K562 (cell line): Measurements from ENCODE around the gene HSPB1. TPM values are rescaled to one million over a fixed set of nuclear protein-coding genes. Genes with fewer than 3 reads are reported as not detected.
A peak's percentile ranks its signal among the peaks of the same experiment; 100 is the strongest.

ENCODE experiments used
- CREB1 ChIP-seq, 2 experiments: sonication (generic) in 1 of 2; formaldehyde crosslinking in 1 of 2; IDR thresholded peaks; 2 replicates each; pipeline versions ENCODE4 v1.6.1 to v1.8.0; 2012 to 2022; ENCODE audit warnings: inconsistent platforms in 1 of 2, mild to moderate bottlenecking in 1 of 2, missing genetic modification reagents in 1 of 2, moderate library complexity in 1 of 2
- ETV6 ChIP-seq, 3 experiments: fragments of 150-350 bp in 1 of 3; sonication (generic) in 1 of 3; formaldehyde crosslinking in 1 of 3; IDR thresholded peaks; 2 replicates each; pipeline versions ENCODE4 v1.6.1 to v1.8.0; 2014 to 2022; ENCODE audit warnings: borderline replicate concordance in 2 of 3, low read depth in 2 of 3, antibody characterized with exemption in 1 of 3, low read length in 1 of 3, mild to moderate bottlenecking in 1 of 3, missing genetic modification reagents in 1 of 3
- EWSR1 ChIP-seq: fragments of 450-650 bp; IDR thresholded peaks from 2 replicates; pipeline ENCODE4 v1.6.1; 2018; ENCODE audit warnings: borderline replicate concordance, mild to moderate bottlenecking, low read depth, moderate library complexity; ENCODE audit not compliant: partially characterized antibody
- GABPA ChIP-seq: fragments of 200-800 bp; sonication (Bioruptor generic); conservative IDR thresholded peaks from 2 replicates; pipeline ENCODE4 v1.6.1; 2016; ENCODE audit warnings: low read depth, missing genetic modification characterization, missing compliant biosample characterization
- HEY1 ChIP-seq: fragments of 250-450 bp; sonication (Bioruptor Pico); IDR thresholded peaks from 2 replicates; pipeline ENCODE4 v1.5.0; 2020; ENCODE audit warnings: mild to moderate bottlenecking, moderate library complexity, borderline replicate concordance
- MAZ ChIP-seq, 2 experiments: fragments of 450-650 bp in 1 of 2; sonication (generic) in 1 of 2; formaldehyde crosslinking; IDR thresholded peaks in 1 of 2; conservative IDR thresholded peaks in 1 of 2; 2 replicates each; pipeline versions ENCODE4 v1.4.0 to v1.5.0; 2020; ENCODE audit warnings: mild to moderate bottlenecking in 1 of 2, missing genetic modification reagents in 1 of 2
- MTA3 ChIP-seq: fragments of 450-650 bp; formaldehyde crosslinking; IDR thresholded peaks from 2 replicates; pipeline ENCODE4 v1.6.1; 2017; ENCODE audit warnings: mild to moderate bottlenecking, borderline replicate concordance
- NBN ChIP-seq: fragments of 450-650 bp; IDR thresholded peaks from 2 replicates; pipeline ENCODE4 v1.6.1; 2016; ENCODE audit warnings: low read depth, mild to moderate bottlenecking
- NFXL1 ChIP-seq: fragments of 450-650 bp; formaldehyde crosslinking; IDR thresholded peaks from 2 replicates; pipeline ENCODE4 v1.4.0; 2021; ENCODE audit warnings: mild to moderate bottlenecking
- OTX1 ChIP-seq: fragments of 450-650 bp; formaldehyde crosslinking; IDR thresholded peaks from 2 replicates; pipeline ENCODE4 v1.4.0; 2022; ENCODE audit warnings: mild to moderate bottlenecking
- POLR2A ChIP-seq: fragments of 450-650 bp; conservative IDR thresholded peaks from 2 replicates; pipeline ENCODE4 v1.6.1; 2016
- RBBP5 ChIP-seq: fragments of 200-600 bp; sonication (generic); IDR thresholded peaks from 2 replicates; pipeline ENCODE4 v1.6.1; 2012; ENCODE audit warnings: borderline replicate concordance, mild to moderate bottlenecking, low read length, control low read depth, inconsistent platforms; ENCODE audit not compliant: insufficient read depth, poor library complexity, severe bottlenecking
- RFX5 ChIP-seq: IDR thresholded peaks from 2 replicates; pipeline ENCODE4 v1.6.1; 2011; ENCODE audit warnings: low read depth, mild to moderate bottlenecking, improper control_type of control experiment, low read length
- SETDB1 ChIP-seq: IDR thresholded peaks from one replicate; pipeline ENCODE4 v1.6.1; 2012; ENCODE audit warnings: low read length, control low read depth, inconsistent platforms
- THRAP3 ChIP-seq: fragments of 450-650 bp; IDR thresholded peaks from 2 replicates; pipeline ENCODE4 v1.6.1; 2016; ENCODE audit warnings: mild to moderate bottlenecking, inconsistent platforms, borderline replicate concordance
- TSC22D4 ChIP-seq: fragments of 450-650 bp; IDR thresholded peaks from 2 replicates; pipeline ENCODE4 v1.6.1; 2016; ENCODE audit warnings: missing genetic modification characterization, missing biosample characterization, control low read depth
- ZFP1 ChIP-seq: fragments of 450-650 bp; formaldehyde crosslinking; IDR thresholded peaks from 2 replicates; pipeline ENCODE4 v1.4.0; 2020; ENCODE audit warnings: mild to moderate bottlenecking, mixed read lengths
- ZNF217 ChIP-seq: sonication (generic); formaldehyde crosslinking; IDR thresholded peaks from 2 replicates; pipeline ENCODE4 v1.8.0; 2022; ENCODE audit warnings: mild to moderate bottlenecking, missing genetic modification reagents
- ZNF24 ChIP-seq: fragments of 450-650 bp; IDR thresholded peaks from 2 replicates; pipeline ENCODE4 v1.6.1; 2016
- ZNF347 ChIP-seq: fragments of 450-650 bp; formaldehyde crosslinking; IDR thresholded peaks from 2 replicates; pipeline ENCODE4 v1.4.0; 2020; ENCODE audit warnings: low read depth, mild to moderate bottlenecking, moderate library complexity
- ZNF408 ChIP-seq: fragments of 250-450 bp; sonication (Bioruptor Pico); IDR thresholded peaks from 2 replicates; pipeline ENCODE4 v1.4.0; 2020; ENCODE audit warnings: low read depth, mild to moderate bottlenecking, moderate library complexity
- ZNF707 ChIP-seq: fragments of 250-450 bp; sonication (Bioruptor Pico); conservative IDR thresholded peaks from 2 replicates; pipeline ENCODE4 v1.8.0; 2022; ENCODE audit warnings: inconsistent platforms, mild to moderate bottlenecking, moderate library complexity
- polyA plus RNA-seq, 8 experiments: library from polyadenylated mRNA; depleted of rRNA in 4 of 8; stranded (reverse) in 5 of 8; unstranded in 3 of 8; fragments of >200 nt; fragmentation: Nextera tagmentation in 2 of 8; fragmentation: Illumina TruSeq in 1 of 8; extraction: Ambion mirVana in 2 of 8; extraction: Trizol in 1 of 8; gene quantifications; 2 replicates each; pipeline versions ENCODE4 v1.2.1 to v1.2.3, GENCODE V29; 2011 to 2014; ENCODE audit warnings: inconsistent platforms in 1 of 8, missing spikeins in 1 of 8
- total RNA-seq, 7 experiments: library from RNA; depleted of rRNA in 6 of 7; stranded (reverse); fragments of >200 nt in 6 of 7; fragmentation: Illumina TruSeq in 2 of 7; extraction: Trizol in 2 of 7; gene quantifications; 2 replicates each; pipeline versions ENCODE4 v1.2.1 to v1.2.3, GENCODE V29; 2011 to 2021; ENCODE audit warnings: low replicate concordance in 1 of 7
- TF ChIP-seq, protein P1 (sequence below): fragments of 450-650 bp; formaldehyde crosslinking; IDR thresholded peaks from 2 replicates; pipeline ENCODE4 v1.4.0; 2022; ENCODE audit warnings: missing genetic modification characterization
- TF ChIP-seq, protein P2 (sequence below), 3 experiments: IDR thresholded peaks in 2 of 3; conservative IDR thresholded peaks in 1 of 3; 2 replicates each; pipeline ENCODE4 v1.5.1; 2011 to 2012; ENCODE audit warnings: low read length in 3 of 3, mild to moderate bottlenecking in 3 of 3, control low read depth in 2 of 3, improper control_type of control experiment in 1 of 3, inconsistent platforms in 1 of 3, low read depth in 1 of 3, mixed read lengths in 1 of 3, moderate library complexity in 1 of 3; ENCODE audit not compliant: insufficient read depth in 2 of 3

The HSPB1 gene
- total and polyA plus RNA-seq, 9 of the 15 experiments (the other 6 are each of a cell fraction or from before 2014, with no cell fraction given): 27.1 to 522 (median 138) TPM

DNA sequence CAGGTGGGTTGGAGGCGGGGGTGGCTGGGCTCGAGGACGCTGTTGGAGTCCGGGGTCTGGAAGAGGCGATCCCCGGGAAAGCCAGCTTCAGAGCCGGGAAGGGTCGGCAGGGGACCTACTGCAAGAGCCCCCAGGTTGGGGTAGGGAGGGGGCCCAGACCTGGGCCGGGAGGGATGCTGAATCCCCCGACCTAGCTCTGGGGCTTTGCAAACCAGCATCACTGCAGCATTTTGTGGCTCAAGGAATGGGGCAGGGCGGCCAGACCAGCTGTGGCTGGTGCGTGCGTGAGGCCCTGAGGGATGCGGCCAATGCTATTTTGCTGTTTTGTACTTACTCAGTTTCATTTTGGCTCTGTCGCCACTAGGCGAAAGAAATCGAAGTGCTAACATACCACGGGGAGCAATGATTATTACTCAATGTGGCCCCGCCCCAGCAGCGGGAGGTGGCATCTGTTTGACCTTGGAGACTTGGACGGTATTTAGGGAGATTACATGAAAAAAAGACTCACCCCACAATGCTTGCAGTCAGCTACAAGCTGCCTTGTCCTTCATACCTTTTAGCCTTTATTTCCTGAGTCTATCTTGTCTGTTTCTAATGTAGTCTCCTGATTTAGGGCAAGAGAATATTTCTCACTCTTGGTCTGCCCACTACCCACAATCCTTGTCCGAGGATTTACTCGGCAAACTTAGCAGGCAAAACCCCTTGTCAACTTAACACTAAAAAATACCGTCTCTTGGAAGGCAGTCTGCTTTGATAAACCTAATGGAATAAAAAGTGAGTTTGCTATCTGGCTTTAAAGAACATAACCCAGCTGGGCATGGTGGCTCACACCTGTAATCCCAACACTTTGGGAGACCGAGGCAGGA is 16.2 kb downstream of the HSPB1 start (continued):
- TF ChIP-seq ETV6 (IDR thresholded peaks at IDR 0.05; ENCODE audit: borderline replicate concordance in 1 of 2, low read depth in 2 of 2, low read length in 1 of 2) (no peak), ETV6 (CRISPR knock-in tag; IDR thresholded peaks at IDR 0.05; ENCODE audit: borderline replicate concordance) (no peak), NBN (0 out of 2 replicates have a peak, but pooled peaks have one; percentile 48), MAZ (CRISPR knock-in tag; conservative IDR thresholded peaks at IDR 0.05 in 1 of 2, IDR thresholded peaks at IDR 0.05 in 1 of 2) (peak; percentile 44 to 64), OTX1 (CRISPR knock-in tag) (0 out of 2 replicates have a peak, but pooled peaks have one; percentile 20), ZNF707 (CRISPR knock-in tag) (no peak), ZNF408 (no peak), ZNF217 (CRISPR knock-in tag) (no peak), ZNF24 (no peak), POLR2A (no peak), THRAP3 (no peak), ZFP1 (CRISPR knock-in tag) (no peak), RBBP5 (peak; percentile 14), EWSR1 (no peak), CREB1 (IDR thresholded peaks at IDR 0.05) (no peak), CREB1 (CRISPR knock-in tag; IDR thresholded peaks at IDR 0.05) (0 out of 2 replicates have a peak, but pooled peaks have one; percentile 38), ZNF347 (0 out of 2 replicates have a peak, but pooled peaks have one; percentile 59), HEY1 (CRISPR knock-in tag) (no peak), SETDB1 (no peak), NFXL1 (no peak), RFX5 (no peak), TSC22D4 (tag) (no peak), MTA3 (peak; percentile 24; the same call in 1 of the 2 replicates), GABPA (tag) (peak; percentile 15; the same call in 1 of the 2 replicates)
- TF ChIP-seq, protein P1, sequence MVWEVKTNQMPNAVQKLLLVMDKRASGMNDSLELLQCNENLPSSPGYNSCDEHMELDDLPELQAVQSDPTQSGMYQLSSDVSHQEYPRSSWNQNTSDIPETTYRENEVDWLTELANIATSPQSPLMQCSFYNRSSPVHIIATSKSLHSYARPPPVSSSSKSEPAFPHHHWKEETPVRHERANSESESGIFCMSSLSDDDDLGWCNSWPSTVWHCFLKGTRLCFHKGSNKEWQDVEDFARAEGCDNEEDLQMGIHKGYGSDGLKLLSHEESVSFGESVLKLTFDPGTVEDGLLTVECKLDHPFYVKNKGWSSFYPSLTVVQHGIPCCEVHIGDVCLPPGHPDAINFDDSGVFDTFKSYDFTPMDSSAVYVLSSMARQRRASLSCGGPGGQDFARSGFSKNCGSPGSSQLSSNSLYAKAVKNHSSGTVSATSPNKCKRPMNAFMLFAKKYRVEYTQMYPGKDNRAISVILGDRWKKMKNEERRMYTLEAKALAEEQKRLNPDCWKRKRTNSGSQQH (CRISPR knock-in tag): 0 out of 2 replicates have a peak, but pooled peaks have one; percentile 3
- TF ChIP-seq, protein P2, sequence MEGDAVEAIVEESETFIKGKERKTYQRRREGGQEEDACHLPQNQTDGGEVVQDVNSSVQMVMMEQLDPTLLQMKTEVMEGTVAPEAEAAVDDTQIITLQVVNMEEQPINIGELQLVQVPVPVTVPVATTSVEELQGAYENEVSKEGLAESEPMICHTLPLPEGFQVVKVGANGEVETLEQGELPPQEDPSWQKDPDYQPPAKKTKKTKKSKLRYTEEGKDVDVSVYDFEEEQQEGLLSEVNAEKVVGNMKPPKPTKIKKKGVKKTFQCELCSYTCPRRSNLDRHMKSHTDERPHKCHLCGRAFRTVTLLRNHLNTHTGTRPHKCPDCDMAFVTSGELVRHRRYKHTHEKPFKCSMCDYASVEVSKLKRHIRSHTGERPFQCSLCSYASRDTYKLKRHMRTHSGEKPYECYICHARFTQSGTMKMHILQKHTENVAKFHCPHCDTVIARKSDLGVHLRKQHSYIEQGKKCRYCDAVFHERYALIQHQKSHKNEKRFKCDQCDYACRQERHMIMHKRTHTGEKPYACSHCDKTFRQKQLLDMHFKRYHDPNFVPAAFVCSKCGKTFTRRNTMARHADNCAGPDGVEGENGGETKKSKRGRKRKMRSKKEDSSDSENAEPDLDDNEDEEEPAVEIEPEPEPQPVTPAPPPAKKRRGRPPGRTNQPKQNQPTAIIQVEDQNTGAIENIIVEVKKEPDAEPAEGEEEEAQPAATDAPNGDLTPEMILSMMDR (IDR thresholded peaks at IDR 0.05 in 2 of 3, conservative IDR thresholded peaks at IDR 0.05 in 1 of 3; ENCODE audit: insufficient read depth in 2 of 3, low read depth in 1 of 3, low read length in 3 of 3): peak; percentile 40 to 61 (median 57)
